OCI-LY3 (cell line): Measurements from ENCODE around the gene PHF14.

Experiments
- EZH2phosphoT487 ChIP-seq: fragments of 200-600 bp; shearing (Covaris generic); IDR thresholded peaks from 2 replicates; pipeline ENCODE4 v1.6.1; 2018; ENCODE audit warnings: antibody characterized with exemption, mixed run types, low read depth
- TF ChIP-seq, protein P1 (sequence below): fragments of 200-600, 300-600 bp; sonication (generic); IDR thresholded peaks from 2 replicates; pipeline ENCODE4 v1.5.1; 2014; ENCODE audit warnings: antibody characterized with exemption, low read length, low read depth

DNA sequence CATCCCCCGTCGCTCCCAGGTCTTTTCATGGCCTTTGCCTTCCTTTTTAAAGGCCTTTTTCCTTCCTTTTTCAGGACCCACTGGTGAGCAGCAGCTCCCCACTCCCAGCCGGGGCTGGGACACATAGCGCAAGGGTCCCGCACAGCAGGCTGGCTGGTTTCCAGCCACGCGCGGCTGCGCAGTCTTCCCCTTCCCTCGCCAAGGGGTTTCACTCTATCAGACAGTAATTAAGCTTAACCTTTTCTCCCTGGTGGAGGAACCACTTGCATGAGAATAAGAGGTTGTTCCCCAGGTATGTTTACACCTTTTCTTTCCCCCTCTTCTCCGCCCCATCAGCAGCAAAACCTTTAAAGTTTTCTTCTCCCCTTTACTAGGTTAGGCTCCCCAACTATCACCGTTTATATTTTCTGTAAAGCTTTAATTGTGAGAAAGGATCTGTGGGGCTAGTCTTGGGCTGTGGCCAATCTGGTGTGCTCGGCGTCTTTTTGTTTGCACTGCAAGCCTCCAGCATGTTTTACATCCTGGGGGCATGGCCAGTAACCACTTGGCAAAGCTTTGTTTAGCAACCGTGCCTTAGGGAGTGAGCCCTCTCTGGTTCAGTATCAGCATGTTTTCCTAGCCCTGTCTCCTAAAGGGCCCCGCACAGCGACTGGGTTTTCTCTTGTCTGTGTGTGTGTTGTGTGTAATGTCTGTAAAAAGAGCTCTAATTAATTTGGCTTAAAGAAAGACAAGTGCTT, 219.6 kb downstream of the PHF14 start:
- TF ChIP-seq, protein P1, sequence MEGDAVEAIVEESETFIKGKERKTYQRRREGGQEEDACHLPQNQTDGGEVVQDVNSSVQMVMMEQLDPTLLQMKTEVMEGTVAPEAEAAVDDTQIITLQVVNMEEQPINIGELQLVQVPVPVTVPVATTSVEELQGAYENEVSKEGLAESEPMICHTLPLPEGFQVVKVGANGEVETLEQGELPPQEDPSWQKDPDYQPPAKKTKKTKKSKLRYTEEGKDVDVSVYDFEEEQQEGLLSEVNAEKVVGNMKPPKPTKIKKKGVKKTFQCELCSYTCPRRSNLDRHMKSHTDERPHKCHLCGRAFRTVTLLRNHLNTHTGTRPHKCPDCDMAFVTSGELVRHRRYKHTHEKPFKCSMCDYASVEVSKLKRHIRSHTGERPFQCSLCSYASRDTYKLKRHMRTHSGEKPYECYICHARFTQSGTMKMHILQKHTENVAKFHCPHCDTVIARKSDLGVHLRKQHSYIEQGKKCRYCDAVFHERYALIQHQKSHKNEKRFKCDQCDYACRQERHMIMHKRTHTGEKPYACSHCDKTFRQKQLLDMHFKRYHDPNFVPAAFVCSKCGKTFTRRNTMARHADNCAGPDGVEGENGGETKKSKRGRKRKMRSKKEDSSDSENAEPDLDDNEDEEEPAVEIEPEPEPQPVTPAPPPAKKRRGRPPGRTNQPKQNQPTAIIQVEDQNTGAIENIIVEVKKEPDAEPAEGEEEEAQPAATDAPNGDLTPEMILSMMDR, result no peak
- no peak for TF ChIP-seq EZH2phosphoT487
